GM23248 (cell line): ENCODE results near the gene SPATA4. TPM values are rescaled to one million over a fixed set of nuclear protein-coding genes. Genes with fewer than 3 reads are reported as not detected.

ENCODE experiments used
- DNase-seq: peaks from one replicate; pipeline ENCODE4 v3.0.0-alpha.2; 2015
- H2AFZ ChIP-seq: fragments of 200-600 bp; sonication (generic); 2 replicates; pipeline ENCODE4 v1.6.1; 2016; ENCODE audit warnings: antibody characterized with exemption
- H3F3A ChIP-seq: fragments of 200-600 bp; sonication (generic); 2 replicates; pipeline ENCODE4 v1.6.1; 2016; ENCODE audit warnings: mild to moderate bottlenecking, antibody characterized with exemption, mixed run types; ENCODE audit not compliant: insufficient read depth
- H3K27ac ChIP-seq: fragments of 200-600 bp; sonication (generic); 2 replicates; pipeline ENCODE4 v1.5.1; 2016; ENCODE audit warnings: mild to moderate bottlenecking
- H3K27me3 ChIP-seq: fragments of 200-600 bp; sonication (generic); replicated peaks from 2 replicates; pipeline ENCODE4 v1.6.1; 2016; ENCODE audit warnings: mild to moderate bottlenecking; ENCODE audit not compliant: insufficient read depth
- H3K36me3 ChIP-seq: fragments of 200-600 bp; sonication (generic); 2 replicates; pipeline ENCODE4 v1.6.1; 2016; ENCODE audit warnings: low read depth, mild to moderate bottlenecking
- H3K4me1 ChIP-seq: fragments of 200-600 bp; sonication (generic); 2 replicates; pipeline ENCODE4 v1.6.1; 2016; ENCODE audit warnings: mild to moderate bottlenecking; ENCODE audit not compliant: insufficient read depth
- H3K4me2 ChIP-seq: fragments of 200-600 bp; sonication (generic); one replicate; pipeline ENCODE4 v1.6.1; 2016; ENCODE audit warnings: mild to moderate bottlenecking; ENCODE audit not compliant: unreplicated experiment
- H3K4me3 ChIP-seq: fragments of 200-600 bp; sonication (generic); 2 replicates; pipeline ENCODE4 v1.5.1; 2016; ENCODE audit warnings: mild to moderate bottlenecking
- H3K79me2 ChIP-seq: fragments of 200-600 bp; sonication (generic); 2 replicates; pipeline ENCODE4 v1.6.1; 2016; ENCODE audit warnings: mild to moderate bottlenecking; ENCODE audit not compliant: insufficient read depth
- H3K9ac ChIP-seq: fragments of 200-600 bp; sonication (generic); 2 replicates; pipeline ENCODE4 v1.6.1; 2016; ENCODE audit warnings: mild to moderate bottlenecking
- H3K9me2 ChIP-seq: fragments of 200-600 bp; sonication (generic); 2 replicates; pipeline ENCODE4 v1.6.1; 2016; ENCODE audit warnings: mixed run types, mild to moderate bottlenecking, moderate library complexity; ENCODE audit not compliant: insufficient read depth
- H3K9me3 ChIP-seq: fragments of 200-600 bp; sonication (generic); one replicate; pipeline ENCODE4 v1.6.1; 2017; ENCODE audit warnings: low read depth
- H4K20me1 ChIP-seq: fragments of 200-600 bp; sonication (generic); 2 replicates; pipeline ENCODE4 v1.6.0; 2016; ENCODE audit not compliant: insufficient read depth
- EZH2 ChIP-seq: fragments of 200-600 bp; sonication (generic); IDR thresholded peaks from 2 replicates; pipeline ENCODE4 v1.6.1; 2018; ENCODE audit warnings: antibody characterized with exemption, mild to moderate bottlenecking; ENCODE audit not compliant: insufficient read depth, poor library complexity, severe bottlenecking
- EZH2phosphoT487 ChIP-seq: fragments of 200-600 bp; sonication (generic); IDR thresholded peaks from 2 replicates; pipeline ENCODE4 v1.6.1; 2018; ENCODE audit warnings: antibody characterized with exemption, moderate library complexity, mild to moderate bottlenecking, low read depth; ENCODE audit not compliant: insufficient read depth
- WGBS, 2 experiments: methylation state at CpG; one replicate each; pipeline ENCODE4 v1.1.6; 2015 to 2017; ENCODE audit warnings: low lambda C conversion rate in 2 of 2, low coverage in 1 of 2; ENCODE audit errors: missing lambda C conversion rate in 2 of 2; 5-methylcytosine and 5-hydroxymethylcytosine counted together
- in situ Hi-C: fragments of 300-500 bp; cut with MboI; formaldehyde crosslinking; loops from 2 replicates; pipeline ENCODE4 v1.15.0; 2020
- polyA plus RNA-seq: library from polyadenylated mRNA; unstranded; fragments of >200 nt; fragmentation: Nextera tagmentation; extraction: Ambion mirVana; gene quantifications from 2 replicates; pipeline ENCODE4 v1.2.1, GENCODE V29; 2016
- total RNA-seq: library from RNA; depleted of rRNA; stranded (reverse); fragments of >200 nt; shearing (Covaris generic); gene quantifications from 2 replicates; pipeline ENCODE4 v1.2.3, GENCODE V29; 2014

Gene SPATA4
- total and polyA plus RNA-seq, 2 experiments from 2014 or later, result 0.73 TPM; not detected in 1

- H3K4me2 ChIP-seq, result peak overlapping the region; percentile 74
- H3K79me2 ChIP-seq, result no peaks in the 10 kb centered on the region
- H3K36me3 ChIP-seq, result no peaks in the 10 kb centered on the region
- no peak for TF ChIP-seq EZH2
- TF ChIP-seq EZH2phosphoT487, result no peak
- no peaks in the 10 kb centered on the region for H3K9me2 ChIP-seq
- H3K27me3 ChIP-seq, result no peaks in the 10 kb centered on the region
- peak overlapping the region; percentile 39 for H3K4me3 ChIP-seq
- H4K20me1 ChIP-seq, result no peaks in the 10 kb centered on the region
- 11 to 14% methylated on average over 7 of the region's 7 CpGs for WGBS, 2 experiments
- H3F3A ChIP-seq, result peaks cover 10% of the 10 kb centered on the region
- H3K9ac ChIP-seq, result peak overlapping the region; percentile 51
- in situ Hi-C loops, result no loop called here
- peak overlapping the region; percentile 65 for H3K27ac ChIP-seq
- H2AFZ ChIP-seq, result peak overlapping the region; percentile 79
- peaks cover 18% of the 10 kb centered on the region for H3K4me1 ChIP-seq
- peak; percentile 74 for DNase-seq
- no peaks in the 10 kb centered on the region for H3K9me3 ChIP-seq
These were observed 42.8 kb upstream of the SPATA4 start for GRCh38 chr4:176238157-176238610.

GRCh38 chr4:176236946-176237345, 41.6 kb upstream of the SPATA4 start:
- no peak overlapping the region for H3K9ac ChIP-seq
- TF ChIP-seq EZH2phosphoT487 (no peak), EZH2 (no peak)
- H3K4me1 ChIP-seq, result peaks cover 18% of the 10 kb centered on the region
- H3K79me2 ChIP-seq, result no peaks in the 10 kb centered on the region
- H3K9me2 ChIP-seq, result no peaks in the 10 kb centered on the region
- 74 to 78% methylated on average over 5 of the region's 5 CpGs for WGBS, 2 experiments
- no peaks in the 10 kb centered on the region for H4K20me1 ChIP-seq
- no peaks in the 10 kb centered on the region for H3K27me3 ChIP-seq
- no peaks in the 10 kb centered on the region for H3K36me3 ChIP-seq
- no peak overlapping the region for H3K27ac ChIP-seq
- H3K9me3 ChIP-seq, result no peaks in the 10 kb centered on the region
- peaks cover 10% of the 10 kb centered on the region for H3F3A ChIP-seq
- no peak overlapping the region for H3K4me2 ChIP-seq
- in situ Hi-C loops, result no loop called here
- H3K4me3 ChIP-seq, result no peak overlapping the region
- DNase-seq, result peak; percentile 16
- H2AFZ ChIP-seq, result peak overlapping the region; percentile 79; the same call in 1 of the 2 replicates

- in situ Hi-C loops, result no loop called here
- Histone ChIP-seq H3K36me3 (no peaks in the 10 kb centered on the region), H3K27ac (no peak overlapping the region), H3F3A (no peaks in the 10 kb centered on the region), H3K4me2 (no peak overlapping the region), H3K4me1 (no peaks in the 10 kb centered on the region), H3K9me2 (no peaks in the 10 kb centered on the region), H2AFZ (peak overlapping the region; percentile 33; the same call in 1 of the 2 replicates), H3K9me3 (no peaks in the 10 kb centered on the region), H3K79me2 (no peaks in the 10 kb centered on the region), H3K9ac (no peak overlapping the region), H4K20me1 (no peaks in the 10 kb centered on the region), H3K27me3 (no peaks in the 10 kb centered on the region), H3K4me3 (no peak overlapping the region)
- TF ChIP-seq EZH2 (no peak), EZH2phosphoT487 (no peak)
- no peak for DNase-seq
- WGBS, 2 experiments, result 61 to 62% methylated on average over 4 of the region's 4 CpGs
These were observed 35.5 kb upstream of the SPATA4 start for GRCh38 chr4:176230836-176231235.

GRCh38 chr4:176229645-176230044, 34.3 kb upstream of the SPATA4 start:
- no peaks in the 10 kb centered on the region for H3F3A ChIP-seq
- no peaks in the 10 kb centered on the region for H3K36me3 ChIP-seq
- in situ Hi-C loops, result no loop called here
- no peak overlapping the region for H3K4me2 ChIP-seq
- H2AFZ ChIP-seq, result peak overlapping the region; percentile 59
- DNase-seq, result no peak
- TF ChIP-seq EZH2 (no peak), EZH2phosphoT487 (no peak)
- no peaks in the 10 kb centered on the region for H3K9me2 ChIP-seq
- no peak overlapping the region for H3K27ac ChIP-seq
- H4K20me1 ChIP-seq, result no peaks in the 10 kb centered on the region
- no peaks in the 10 kb centered on the region for H3K4me1 ChIP-seq
- H3K79me2 ChIP-seq, result no peaks in the 10 kb centered on the region
- H3K9ac ChIP-seq, result no peak overlapping the region
- no peaks in the 10 kb centered on the region for H3K9me3 ChIP-seq
- no peak overlapping the region for H3K4me3 ChIP-seq
- H3K27me3 ChIP-seq, result no peaks in the 10 kb centered on the region
- WGBS, 2 experiments, result 46 to 49% methylated on average over 4 of the region's 4 CpGs

- no peak overlapping the region for H3K4me2 ChIP-seq
- no peaks in the 10 kb centered on the region for H3K36me3 ChIP-seq
- TF ChIP-seq EZH2 (no peak), EZH2phosphoT487 (no peak)
- H3K9me2 ChIP-seq, result no peaks in the 10 kb centered on the region
- H4K20me1 ChIP-seq, result no peaks in the 10 kb centered on the region
- WGBS, 2 experiments, result 63 to 76% methylated on average over 5 of the region's 5 CpGs
- H3K27ac ChIP-seq, result no peak overlapping the region
- in situ Hi-C loops, result no loop called here
- H3K9ac ChIP-seq, result no peak overlapping the region
- H2AFZ ChIP-seq, result no peak overlapping the region
- no peaks in the 10 kb centered on the region for H3K9me3 ChIP-seq
- H3K79me2 ChIP-seq, result no peaks in the 10 kb centered on the region
- H3F3A ChIP-seq, result no peaks in the 10 kb centered on the region
- no peak for DNase-seq
- H3K4me3 ChIP-seq, result no peak overlapping the region
- H3K27me3 ChIP-seq, result no peaks in the 10 kb centered on the region
- no peaks in the 10 kb centered on the region for H3K4me1 ChIP-seq
These were observed 31.4 kb upstream of the SPATA4 start for GRCh38 chr4:176226736-176227135.
